CD8-positive, alpha-beta memory T cell (primary cell): ENCODE data around the gene SSBP3. TPM values are rescaled to one million over a fixed set of nuclear protein-coding genes. Genes with fewer than 3 reads are reported as not detected.

Experiments
- CTCF ChIA-PET: fragments of 350-600 bp; sonication (Branson Sonifier 250); formaldehyde crosslinking; loops from one replicate; lab custom pipeline; 2021; ENCODE audit warnings: antibody characterized with exemption; lab: Charles Lee
- POLR2A ChIA-PET: fragments of 350-600 bp; sonication (Branson Sonifier 250); formaldehyde crosslinking; loops from one replicate; lab custom pipeline; 2021; ENCODE audit warnings: antibody characterized with exemption; lab: Charles Lee
- DNase-seq, 5 donors: peaks; one replicate each; pipeline versions ENCODE4 v3.0.0 to v3.0.0-alpha.2; 2020 to 2022; ENCODE audit warnings: mixed read lengths in 1 of 5
- H3K27ac ChIP-seq: one replicate; pipeline ENCODE4 v1.7.0; 2013; ENCODE audit warnings: low read depth, mild to moderate bottlenecking, low read length, moderate library complexity
- H3K27me3 ChIP-seq: 2 replicates; pipeline ENCODE4 v1.7.0; 2013; ENCODE audit warnings: low read length, mild to moderate bottlenecking; ENCODE audit not compliant: insufficient read depth, poor library complexity, severe bottlenecking
- H3K36me3 ChIP-seq: 2 replicates; pipeline ENCODE4 v1.7.0; 2013; ENCODE audit warnings: mild to moderate bottlenecking, low read length, moderate library complexity; ENCODE audit not compliant: insufficient read depth
- H3K4me1 ChIP-seq: 2 replicates; pipeline ENCODE4 v1.7.0; 2013; ENCODE audit warnings: mild to moderate bottlenecking, low read length, moderate library complexity; ENCODE audit not compliant: insufficient read depth
- H3K4me3 ChIP-seq: 2 replicates; pipeline ENCODE4 v1.7.0; 2013; ENCODE audit warnings: mild to moderate bottlenecking, low read length
- H3K9me3 ChIP-seq: 2 replicates; pipeline ENCODE4 v1.7.0; 2013; ENCODE audit warnings: mild to moderate bottlenecking, low read length
- H3K27ac Mint-ChIP-seq, 8 donors: one replicate each; pipeline ENCODE4 v1.8.0; 2020 to 2021; ENCODE audit warnings: mixed read lengths in 8 of 8, mild to moderate bottlenecking in 6 of 8, inconsistent platforms in 3 of 8, moderate library complexity in 3 of 8
- H3K27me3 Mint-ChIP-seq, 2 donors: one replicate each; pipeline ENCODE4 v1.8.0; 2020 to 2021; ENCODE audit warnings: mixed read lengths in 2 of 2, mild to moderate bottlenecking in 1 of 2, moderate library complexity in 1 of 2
- H3K36me3 Mint-ChIP-seq, 3 donors: one replicate each; pipeline ENCODE4 v1.8.0; 2020 to 2021; ENCODE audit warnings: mixed read lengths in 3 of 3, inconsistent platforms in 1 of 3, mild to moderate bottlenecking in 1 of 3
- H3K4me1 Mint-ChIP-seq, 3 donors: one replicate each; pipeline ENCODE4 v1.8.0; 2020 to 2021; ENCODE audit warnings: mixed read lengths in 3 of 3, inconsistent platforms in 1 of 3, mild to moderate bottlenecking in 1 of 3
- H3K4me3 Mint-ChIP-seq, 7 donors: one replicate each; pipeline ENCODE4 v1.8.0; 2020 to 2021; ENCODE audit warnings: mixed read lengths in 7 of 7, mild to moderate bottlenecking in 6 of 7, moderate library complexity in 4 of 7, inconsistent platforms in 2 of 7
- H3K9me3 Mint-ChIP-seq, 5 donors: one replicate each; pipeline ENCODE4 v1.8.0; 2020 to 2022; ENCODE audit warnings: mixed read lengths in 5 of 5, mild to moderate bottlenecking in 3 of 5, moderate library complexity in 2 of 5, inconsistent platforms in 1 of 5
- polyA plus RNA-seq: library from polyadenylated mRNA; unstranded; fragments of 300-500 nt; fragmentation: Illumina TruSeq; gene quantifications from one replicate; pipeline ENCODE4 v1.2.3, GENCODE V29; 2021
- total RNA-seq, 2 experiments: library from RNA; stranded (reverse); gene quantifications; one replicate each; pipeline ENCODE4 v1.2.3, GENCODE V29; 2021

SSBP3 gene
- total and polyA plus RNA-seq, 3 experiments from 2014 or later: 17.6 to 52.7 (median 41.6) TPM

- CTCF ChIA-PET: no interaction called here
- no peak for DNase-seq
- peaks cover 5 to 69% (median 5%) of the 10 kb centered on the region in 3 donors for H3K36me3 Mint-ChIP-seq
- H3K27ac ChIP-seq: no peak overlapping the region
- POLR2A ChIA-PET: interaction anchor here (0.9 to 1.2 kb wide), 2 partner anchors 42 to 276 kb away, joined by 3 read pairs; no protein-coding TSS in a partner anchor
- no peak overlapping the region for H3K4me3 Mint-ChIP-seq
- H3K27me3 ChIP-seq: no peaks in the 10 kb centered on the region
- no peaks in the 10 kb centered on the region for H3K9me3 ChIP-seq
- H3K4me1 ChIP-seq: no peaks in the 10 kb centered on the region
- no peaks in the 10 kb centered on the region for H3K9me3 Mint-ChIP-seq
- no peak overlapping the region for H3K4me3 ChIP-seq
- H3K36me3 ChIP-seq: peaks cover 24% of the 10 kb centered on the region
- H3K27ac Mint-ChIP-seq: peak overlapping the region in 4 of 8 donors; percentile 14 to 50 (median 48)
- peaks cover 0 to 8% (median 0%) of the 10 kb centered on the region in 3 donors for H3K4me1 Mint-ChIP-seq
- H3K27me3 Mint-ChIP-seq: no peaks in the 10 kb centered on the region
Measured at GRCh38 chr1:54221867-54222484, 184.2 kb downstream of the SSBP3 start.

DNA sequence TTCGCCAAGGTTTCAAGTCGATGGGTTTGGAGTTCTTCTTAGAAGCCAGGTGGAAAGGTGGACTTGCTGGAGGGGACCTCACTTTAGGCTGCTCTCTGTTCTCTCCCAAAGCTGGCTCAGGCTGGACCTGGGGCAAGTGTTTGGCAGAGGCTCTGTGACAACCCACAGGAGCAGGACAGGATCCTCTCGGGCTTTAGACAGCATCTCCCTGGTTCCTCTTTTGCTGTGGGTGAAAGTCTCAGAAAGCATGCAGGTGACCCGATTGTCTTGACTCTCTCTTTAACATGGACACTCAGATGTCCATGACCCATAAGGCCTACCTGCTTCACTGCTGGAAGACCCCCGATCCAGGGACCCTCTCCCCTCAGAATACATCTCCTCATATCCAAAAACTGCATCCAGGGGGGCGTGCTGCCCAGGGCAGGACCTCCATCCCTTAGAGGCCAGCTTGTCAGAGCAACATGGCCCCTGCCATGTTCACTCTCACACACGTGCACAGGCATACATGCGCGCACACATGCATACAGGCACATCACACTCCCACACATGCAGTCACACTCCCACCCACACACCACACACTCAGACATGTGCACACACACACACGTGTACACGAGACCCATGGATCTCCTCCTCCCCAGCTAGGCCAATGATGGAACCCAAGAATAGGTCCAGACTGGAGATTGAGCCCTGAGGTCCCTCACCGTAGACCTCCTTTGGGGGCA lies 184.9 kb downstream of the SSBP3 start:
- Histone ChIP-seq H3K4me3 (no peak overlapping the region), H3K36me3 (peaks cover 31% of the 10 kb centered on the region), H3K4me1 (no peaks in the 10 kb centered on the region), H3K27ac (no peak overlapping the region), H3K27me3 (no peaks in the 10 kb centered on the region), H3K9me3 (no peaks in the 10 kb centered on the region)
- Mint-ChIP-seq H3K9me3 (no peaks in the 10 kb centered on the region), H3K4me3 (no peak overlapping the region), H3K4me1 (peaks cover 0 to 8% (median 0%) of the 10 kb centered on the region in 3 donors), H3K36me3 (peaks cover 5 to 73% (median 10%) of the 10 kb centered on the region in 3 donors), H3K27ac (peak overlapping the region in 5 of 8 donors; percentile 8 to 86 (median 56)), H3K27me3 (no peaks in the 10 kb centered on the region)
- POLR2A ChIA-PET: interaction anchor here (0.9 to 1.2 kb wide), 2 partner anchors 43 to 277 kb away, joined by 3 read pairs; no protein-coding TSS in a partner anchor
- CTCF ChIA-PET: no interaction called here
- DNase-seq: no peak

DNA sequence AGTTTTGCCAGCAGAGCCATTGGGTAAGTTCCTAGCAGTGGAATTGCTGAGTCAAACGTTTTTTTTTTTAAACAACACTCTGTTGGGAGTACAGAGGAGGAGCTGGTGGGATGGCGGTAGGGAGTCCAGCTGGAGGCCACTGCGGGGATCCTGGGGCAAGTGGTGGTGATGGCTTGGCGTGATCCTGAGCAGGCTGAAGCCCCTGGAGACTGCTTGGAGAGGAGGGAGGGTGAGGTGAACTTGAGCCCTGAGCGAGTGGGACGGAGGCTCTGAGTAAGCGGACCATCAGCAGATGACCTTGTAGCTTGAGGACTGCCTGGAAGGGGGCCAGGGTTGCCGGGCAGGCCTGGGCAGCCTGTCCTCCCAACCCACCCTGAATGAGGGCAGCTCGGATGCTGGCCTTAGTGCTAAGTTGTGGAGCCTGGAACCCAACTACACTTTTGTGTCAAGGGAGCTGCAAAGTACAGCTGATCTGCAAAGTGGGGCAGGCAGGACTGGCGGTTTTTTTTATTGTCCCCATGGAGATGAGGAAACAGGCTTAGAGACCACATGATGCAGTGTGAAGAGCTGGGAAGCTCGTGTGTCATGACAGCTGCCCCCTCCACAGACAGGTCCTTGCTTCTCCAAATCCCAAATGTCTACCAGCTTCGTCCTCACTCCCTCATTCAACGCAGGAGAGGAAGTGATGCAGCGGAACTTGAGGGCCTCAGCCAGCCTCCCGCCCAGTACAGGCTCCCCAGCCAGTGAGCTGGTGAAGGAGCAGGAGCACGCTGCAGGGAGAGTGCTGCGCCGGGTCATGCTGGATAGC lies 186.0 kb downstream of the SSBP3 start:
- POLR2A ChIA-PET: no interaction called here
- CTCF ChIA-PET: interaction anchor here (0.5 kb wide), 1 partner anchor 369 kb away, joined by 3 read pairs; no protein-coding TSS in a partner anchor
- Histone ChIP-seq H3K4me3 (no peak overlapping the region), H3K27me3 (no peaks in the 10 kb centered on the region), H3K9me3 (no peaks in the 10 kb centered on the region), H3K27ac (no peak overlapping the region), H3K4me1 (no peaks in the 10 kb centered on the region), H3K36me3 (peaks cover 42% of the 10 kb centered on the region)
- no peak for DNase-seq
- H3K36me3 Mint-ChIP-seq: peaks cover 5 to 76% (median 10%) of the 10 kb centered on the region in 3 donors
- no peak overlapping the region for H3K4me3 Mint-ChIP-seq
- H3K27ac Mint-ChIP-seq: peak overlapping the region in 3 of 8 donors; percentile 22 to 61 (median 40)
- H3K27me3 Mint-ChIP-seq: no peaks in the 10 kb centered on the region
- peaks cover 0 to 8% (median 0%) of the 10 kb centered on the region in 3 donors for H3K4me1 Mint-ChIP-seq
- H3K9me3 Mint-ChIP-seq: no peaks in the 10 kb centered on the region

- H3K4me1 ChIP-seq: no peaks in the 10 kb centered on the region
- Mint-ChIP-seq H3K36me3 (peaks cover 5 to 75% (median 12%) of the 10 kb centered on the region in 3 donors), H3K4me3 (no peak overlapping the region), H3K4me1 (peaks cover 0 to 8% (median 0%) of the 10 kb centered on the region in 3 donors), H3K27me3 (no peaks in the 10 kb centered on the region), H3K27ac (peak overlapping the region in 3 of 8 donors; percentile 9 to 61 (median 42)), H3K9me3 (no peaks in the 10 kb centered on the region)
- POLR2A ChIA-PET: no interaction called here
- H3K27ac ChIP-seq: no peak overlapping the region
- H3K4me3 ChIP-seq: no peak overlapping the region
- H3K9me3 ChIP-seq: no peaks in the 10 kb centered on the region
- CTCF ChIA-PET: no interaction called here
- H3K27me3 ChIP-seq: no peaks in the 10 kb centered on the region
- peaks cover 47% of the 10 kb centered on the region for H3K36me3 ChIP-seq
- DNase-seq: no peak
Measured at GRCh38 chr1:54219688-54220003, 186.5 kb downstream of the SSBP3 start.

GRCh38 chr1:54218883-54219687 lies 187.1 kb downstream of the SSBP3 start:
- CTCF ChIA-PET: no interaction called here
- H3K9me3 Mint-ChIP-seq: no peaks in the 10 kb centered on the region
- peaks cover 5 to 76% (median 12%) of the 10 kb centered on the region in 3 donors for H3K36me3 Mint-ChIP-seq
- H3K4me3 Mint-ChIP-seq: no peak overlapping the region
- H3K4me1 Mint-ChIP-seq: peaks cover 0 to 6% (median 0%) of the 10 kb centered on the region in 3 donors
- Histone ChIP-seq H3K4me3 (no peak overlapping the region), H3K36me3 (peaks cover 50% of the 10 kb centered on the region), H3K27ac (no peak overlapping the region), H3K4me1 (no peaks in the 10 kb centered on the region), H3K9me3 (no peaks in the 10 kb centered on the region), H3K27me3 (no peaks in the 10 kb centered on the region)
- POLR2A ChIA-PET: no interaction called here
- no peak for DNase-seq
- H3K27ac Mint-ChIP-seq: peak overlapping the region in 4 of 8 donors; percentile 17 to 79 (median 53)
- H3K27me3 Mint-ChIP-seq: no peaks in the 10 kb centered on the region

DNA sequence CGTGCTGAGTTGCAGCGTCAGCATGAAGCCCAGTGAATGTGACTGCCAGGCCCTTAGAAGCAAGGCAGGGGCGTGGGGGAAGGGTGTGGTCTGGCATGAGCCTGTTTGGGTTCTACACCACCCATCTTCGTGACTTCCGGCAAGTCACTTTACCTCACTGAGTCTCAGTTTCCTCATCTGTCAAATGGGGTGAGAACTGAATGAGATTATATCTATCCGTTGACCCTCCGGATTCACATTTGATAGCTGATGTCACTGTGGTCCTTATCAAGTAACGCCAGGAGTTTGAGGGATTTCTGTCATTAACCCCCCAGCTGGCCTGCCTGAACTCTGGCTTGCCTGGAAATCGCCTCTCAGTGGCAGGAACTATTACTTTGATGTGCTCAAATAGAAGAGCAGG lies 190.7 kb downstream of the SSBP3 start:
- no peak overlapping the region for H3K27ac ChIP-seq
- no peaks in the 10 kb centered on the region for H3K9me3 Mint-ChIP-seq
- peaks cover 80% of the 10 kb centered on the region for H3K36me3 ChIP-seq
- peaks cover 0 to 2% (median 0%) of the 10 kb centered on the region in 3 donors for H3K4me1 Mint-ChIP-seq
- no peak for DNase-seq
- H3K27ac Mint-ChIP-seq: no peak overlapping the region
- H3K4me1 ChIP-seq: no peaks in the 10 kb centered on the region
- no peak overlapping the region for H3K4me3 ChIP-seq
- POLR2A ChIA-PET: no interaction called here
- H3K27me3 Mint-ChIP-seq: no peaks in the 10 kb centered on the region
- H3K27me3 ChIP-seq: no peaks in the 10 kb centered on the region
- CTCF ChIA-PET: no interaction called here
- no peak overlapping the region for H3K4me3 Mint-ChIP-seq
- H3K36me3 Mint-ChIP-seq: peaks cover 11 to 99% (median 22%) of the 10 kb centered on the region in 3 donors
- H3K9me3 ChIP-seq: no peaks in the 10 kb centered on the region

DNA sequence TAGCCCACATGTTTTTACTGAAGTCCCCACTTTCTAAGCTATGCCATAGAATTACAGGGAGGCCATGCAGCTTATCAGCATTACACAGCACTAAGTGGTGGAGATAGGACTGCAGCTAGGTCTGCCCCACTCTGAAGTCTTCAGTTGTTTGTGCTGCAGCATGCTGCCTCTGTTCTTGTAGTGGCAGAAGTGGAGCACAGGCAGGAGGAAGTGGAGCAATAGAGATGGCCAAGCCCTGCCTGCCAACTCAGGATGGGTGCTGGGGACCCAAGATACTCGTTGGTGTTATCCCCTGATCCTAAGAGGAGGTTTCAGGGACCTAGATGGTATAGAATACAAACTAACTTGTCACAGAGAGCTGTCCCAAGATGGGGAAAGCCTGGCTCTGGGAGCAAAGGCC lies 193.3 kb downstream of the SSBP3 start:
- ChIA-PET POLR2A (interaction anchor here (0.5 kb wide), 1 partner anchor 277 kb away, joined by 3 read pairs; no protein-coding TSS in a partner anchor), CTCF (no interaction called here)

More for the DNA sequence above, 193.3 kb downstream of the SSBP3 start:
- H3K27ac Mint-ChIP-seq: peak overlapping the region in 1 of 8 donors; percentile 35
- H3K4me3 Mint-ChIP-seq: no peak overlapping the region
- Histone ChIP-seq H3K9me3 (no peaks in the 10 kb centered on the region), H3K4me1 (no peaks in the 10 kb centered on the region), H3K4me3 (no peak overlapping the region), H3K27ac (peak overlapping the region; percentile 21), H3K27me3 (no peaks in the 10 kb centered on the region), H3K36me3 (peaks cover 80% of the 10 kb centered on the region)
- H3K4me1 Mint-ChIP-seq: peaks cover 2 to 5% (median 3%) of the 10 kb centered on the region in 3 donors
- H3K36me3 Mint-ChIP-seq: peaks cover 16 to 93% (median 30%) of the 10 kb centered on the region in 3 donors
- no peaks in the 10 kb centered on the region for H3K27me3 Mint-ChIP-seq
- no peak for DNase-seq
- no peaks in the 10 kb centered on the region for H3K9me3 Mint-ChIP-seq
